HG02678 (cell line): ENCODE results near the gene MFAP2.
"Not testable (repeated sequence)": the region's sequence is repeated elsewhere in the genome, so short reads cannot be mapped to it uniquely, and the experiment has no call there.

Experiments
- ATAC-seq: cut with Tn5 transposase; IDR thresholded peaks from one replicate; pipeline ENCODE4 v1.9.1; 2021; ENCODE audit warnings: mild to moderate bottlenecking, moderate library complexity; ENCODE audit not compliant: unreplicated experiment

Gene MFAP2

GRCh38 chr1:16965486-16966067 is 14.8 kb downstream of the MFAP2 start:
- ATAC-seq, result no peak

GRCh38 chr1:16964169-16964568 is 16.3 kb downstream of the MFAP2 start:
- not testable (repeated sequence) for ATAC-seq

DNA sequence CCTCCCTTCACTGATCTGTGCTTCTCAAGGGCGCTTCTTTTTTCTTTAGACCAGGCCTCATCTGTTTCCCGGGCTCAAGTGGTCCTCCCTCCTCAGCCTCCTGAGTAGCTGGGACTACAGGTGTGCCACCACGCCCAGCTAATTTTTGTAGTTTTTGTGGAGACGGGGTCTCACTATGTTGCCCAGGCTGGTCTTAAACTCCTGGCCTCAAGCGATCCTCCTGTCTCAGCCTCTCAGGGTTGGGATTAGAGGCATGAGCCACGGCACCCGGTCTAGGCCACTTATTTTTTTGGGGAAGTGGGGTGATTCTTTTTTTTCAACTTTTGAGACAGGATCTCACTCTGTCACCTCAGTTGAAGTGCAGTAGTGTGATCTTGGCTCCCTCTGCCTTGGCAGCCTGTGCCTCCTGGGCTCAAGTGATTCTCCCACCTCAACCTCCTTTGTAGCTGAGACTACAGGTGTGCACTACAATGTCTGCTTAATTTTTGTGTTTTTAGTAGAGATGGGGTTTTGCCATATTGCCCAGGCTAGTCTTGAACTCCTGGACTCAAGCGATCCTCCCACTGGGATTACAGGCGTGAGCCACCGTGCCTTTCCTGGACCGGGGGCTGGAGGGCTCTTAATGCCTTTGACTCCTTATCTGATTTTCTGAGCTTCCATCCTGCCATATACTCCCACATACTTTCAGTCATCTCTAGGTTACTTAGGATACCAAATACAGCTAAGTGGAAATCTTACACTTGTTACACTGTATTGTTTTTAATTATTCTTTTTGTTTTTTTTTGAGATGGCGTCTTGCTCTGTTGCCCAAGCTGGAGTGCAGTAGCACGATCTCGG is 18.9 kb downstream of the MFAP2 start:
- no peak for ATAC-seq

GRCh38 chr1:16960560-16961296 is 19.7 kb downstream of the MFAP2 start:
- ATAC-seq, result peak; percentile 73

GRCh38 chr1:16958475-16958874 is 21.9 kb downstream of the MFAP2 start:
- ATAC-seq, result no peak

DNA sequence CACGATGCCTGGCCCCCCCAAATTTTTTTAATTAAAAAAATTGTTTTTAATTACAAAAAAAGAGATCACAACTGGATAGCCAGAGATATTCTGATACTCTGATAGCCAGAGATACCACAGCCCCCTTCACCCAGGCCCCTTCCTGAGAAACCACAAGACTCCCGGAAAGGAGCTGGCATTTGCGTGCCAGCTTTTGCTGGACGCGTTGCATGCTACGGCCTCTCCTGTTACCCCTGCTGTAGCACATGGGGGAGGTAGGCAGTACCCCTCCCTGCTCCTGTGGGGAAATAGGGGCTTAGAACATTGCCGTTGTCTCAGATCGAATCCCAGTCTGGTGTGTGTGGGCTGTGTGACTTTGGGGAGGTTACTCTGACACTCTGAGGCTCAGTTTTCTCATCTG is 22.7 kb downstream of the MFAP2 start:
- ATAC-seq, result no peak

DNA sequence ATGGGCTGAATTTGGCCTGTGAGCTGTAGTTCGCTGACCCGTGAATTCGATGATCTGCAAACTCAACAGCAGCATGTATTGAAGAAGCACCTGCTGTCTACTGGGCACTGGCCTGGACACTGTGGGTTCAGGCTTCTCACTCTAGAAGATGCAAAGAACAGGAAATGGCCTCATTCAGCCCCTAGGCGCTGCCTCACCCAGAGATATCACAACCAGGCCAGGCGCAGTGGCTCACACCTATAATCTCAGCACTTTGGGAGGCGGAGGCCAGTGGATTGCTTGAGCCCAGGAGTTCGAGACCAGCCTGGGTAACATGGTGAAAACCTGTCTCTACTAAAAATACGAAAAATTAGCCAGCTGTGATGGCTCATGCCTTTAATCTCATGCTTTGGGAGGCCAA is 23.6 kb downstream of the MFAP2 start:
- no peak for ATAC-seq

- no peak for ATAC-seq
These were observed 25.2 kb downstream of the MFAP2 start for GRCh38 chr1:16955186-16955585.

GRCh38 chr1:16954579-16954978 is 25.8 kb downstream of the MFAP2 start:
- ATAC-seq, result no peak

DNA sequence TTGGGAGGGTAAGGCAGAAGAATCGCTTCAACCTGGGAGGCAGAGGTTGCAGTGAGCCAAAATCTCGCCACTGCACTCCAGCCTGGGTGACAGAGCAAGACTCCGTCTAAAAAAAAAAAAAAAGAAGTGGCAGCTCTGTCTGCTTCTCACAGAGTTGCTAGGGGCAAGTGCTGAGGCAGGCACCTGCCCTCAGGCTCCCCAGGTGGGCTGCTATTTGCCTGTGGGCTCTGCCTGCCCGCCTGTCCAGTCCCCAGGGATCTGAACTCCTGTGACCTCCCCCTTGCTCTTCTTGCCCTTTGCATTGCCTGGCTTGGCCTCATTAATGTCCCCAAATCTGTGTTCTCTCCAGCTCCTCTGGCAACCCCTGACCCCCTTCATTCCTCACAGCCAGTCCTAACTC is 28.0 kb downstream of the MFAP2 start:
- ATAC-seq, result not testable (repeated sequence)

DNA sequence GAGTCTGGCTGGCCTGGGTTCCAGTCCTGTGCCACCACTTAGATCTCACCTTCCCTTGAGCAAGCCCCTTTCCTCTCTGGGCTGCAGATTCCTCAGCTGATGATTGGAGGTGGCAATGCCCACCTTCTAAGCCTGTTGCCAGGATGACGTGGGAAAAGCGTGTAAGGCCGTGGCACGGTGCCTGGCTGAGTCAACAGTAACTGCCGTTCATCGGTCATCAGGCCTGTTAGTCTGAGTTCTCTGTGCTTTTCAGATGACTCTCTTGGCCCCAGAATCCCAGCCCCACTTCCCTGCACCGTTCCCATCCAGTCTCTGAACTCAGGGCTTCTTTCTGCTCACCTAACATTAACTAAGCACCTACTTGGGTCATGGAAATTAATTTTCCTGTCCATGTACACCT is 31.4 kb downstream of the MFAP2 start:
- ATAC-seq, result not testable (repeated sequence)

DNA sequence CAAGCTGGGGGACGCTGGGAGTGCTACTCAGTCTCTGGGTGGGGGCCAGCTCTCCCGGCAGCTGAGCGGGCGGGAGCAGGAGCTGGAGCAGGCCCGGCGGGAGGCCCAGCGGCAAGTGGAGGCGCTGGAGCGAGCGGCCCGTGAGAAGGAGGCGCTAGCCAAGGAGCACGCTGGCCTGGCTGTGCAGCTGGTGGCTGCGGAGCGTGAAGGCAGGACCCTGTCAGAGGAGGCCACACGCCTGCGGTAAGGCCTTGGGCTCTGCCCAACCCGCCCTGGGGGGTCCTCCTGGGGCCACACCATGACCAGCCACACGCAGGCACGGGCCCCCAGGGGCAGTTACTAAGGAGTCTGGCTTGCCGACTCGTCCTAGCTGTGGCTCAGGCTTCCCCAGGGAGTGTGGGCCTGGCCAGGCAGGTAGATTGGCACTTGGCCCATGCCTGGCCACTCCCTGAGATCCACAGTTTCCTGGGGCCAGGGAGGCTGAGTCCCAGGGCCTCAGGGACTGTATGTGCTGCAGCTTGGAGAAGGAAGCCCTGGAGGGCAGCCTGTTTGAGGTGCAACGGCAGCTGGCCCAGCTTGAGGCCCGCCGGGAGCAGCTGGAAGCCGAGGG is 32.0 kb downstream of the MFAP2 start:
- not testable (repeated sequence) for ATAC-seq

- ATAC-seq, result no peak
These were observed 33.8 kb downstream of the MFAP2 start for GRCh38 chr1:16946646-16947045.

DNA sequence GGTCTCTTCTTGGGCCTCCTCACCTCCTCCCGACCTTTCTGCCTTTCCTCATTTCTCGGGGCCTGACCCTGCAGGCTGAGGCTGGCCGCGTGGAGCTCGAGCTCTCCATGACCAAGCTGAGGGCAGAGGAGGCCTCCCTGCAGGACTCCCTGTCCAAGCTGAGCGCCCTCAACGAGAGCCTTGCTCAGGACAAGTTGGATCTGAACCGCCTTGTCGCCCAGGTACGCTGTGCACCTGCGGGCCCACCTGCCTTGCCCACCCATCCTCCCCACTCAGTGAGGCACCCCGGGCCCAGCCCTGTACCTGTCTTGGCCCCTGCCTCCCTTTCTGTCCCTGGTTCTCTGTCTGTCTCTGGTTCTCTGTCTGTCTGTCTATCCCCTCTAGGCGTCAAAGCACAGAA is 34.2 kb downstream of the MFAP2 start:
- not testable (repeated sequence) for ATAC-seq

DNA sequence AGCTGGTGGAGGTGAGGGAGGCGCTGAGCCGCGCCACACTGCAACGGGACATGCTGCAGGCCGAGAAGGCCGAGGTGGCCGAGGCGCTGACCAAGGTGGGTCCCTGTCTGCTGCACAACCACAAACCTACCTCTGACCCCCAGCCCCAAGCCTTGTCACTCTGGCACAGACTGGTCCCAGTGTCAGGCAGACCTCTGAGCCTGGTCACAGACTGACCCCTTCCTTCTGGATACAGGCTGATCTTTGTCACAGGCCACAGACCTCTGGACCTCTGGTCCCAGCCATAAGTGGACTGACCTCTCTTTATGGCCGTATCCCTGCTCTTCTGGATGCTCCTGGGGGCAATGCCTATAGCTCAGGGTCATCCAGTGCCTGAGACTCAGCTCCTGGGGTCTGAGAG is 34.9 kb downstream of the MFAP2 start:
- ATAC-seq, result not testable (repeated sequence)

GRCh38 chr1:16944038-16944437 is 36.4 kb downstream of the MFAP2 start:
- no peak for ATAC-seq

GRCh38 chr1:16939386-16940180 is 40.8 kb downstream of the MFAP2 start:
- not testable (repeated sequence) for ATAC-seq

- ATAC-seq, result no peak
These were observed 41.8 kb downstream of the MFAP2 start for GRCh38 chr1:16938351-16939321.

- not testable (repeated sequence) for ATAC-seq
These were observed 43.8 kb downstream of the MFAP2 start for GRCh38 chr1:16936580-16936979.
